ENCODE data around the gene BMF. TPM values are rescaled to one million over a fixed set of nuclear protein-coding genes. Genes with fewer than 3 reads are reported as not detected.

Gene BMF
- total and polyA plus RNA-seq, 2 experiments from 2014 or later, result 0.40 to 1.1 TPM

- Histone ChIP-seq H3K27ac (no peak overlapping the region), H3K4me3 (no peak overlapping the region), H3F3A (ENCODE audit: insufficient read depth) (peaks cover 32% of the 10 kb centered on the region), H3K4me2 (ENCODE audit: unreplicated experiment) (no peak overlapping the region), H3K27me3 (replicated peaks; ENCODE audit: insufficient read depth) (no peaks in the 10 kb centered on the region), H3K4me1 (ENCODE audit: insufficient read depth) (peaks cover 14% of the 10 kb centered on the region), H3K36me3 (ENCODE audit: low read depth) (no peaks in the 10 kb centered on the region), H3K79me2 (ENCODE audit: insufficient read depth) (no peaks in the 10 kb centered on the region), H2AFZ (peak overlapping the region; percentile 56; the same call in 1 of the 2 replicates), H3K9ac (no peak overlapping the region), H3K9me3 (ENCODE audit: low read depth) (no peaks in the 10 kb centered on the region), H4K20me1 (ENCODE audit: insufficient read depth) (no peaks in the 10 kb centered on the region), H3K9me2 (ENCODE audit: insufficient read depth) (no peaks in the 10 kb centered on the region)
- peak; percentile 88 for DNase-seq
- 7 to 8% methylated on average over 16 of the region's 16 CpGs for WGBS, 2 experiments (ENCODE audit: low coverage in 1 of 2, low lambda C conversion rate in 2 of 2, missing lambda C conversion rate in 2 of 2)
- TF ChIP-seq EZH2phosphoT487 (IDR thresholded peaks at IDR 0.05; ENCODE audit: insufficient read depth, low read depth) (no peak), EZH2 (IDR thresholded peaks at IDR 0.05; ENCODE audit: insufficient read depth, poor library complexity, severe bottlenecking) (no peak)
- in situ Hi-C loops (cut with MboI), result no loop called here
These were observed 3.7 kb downstream of the BMF start for GRCh38 chr15:40104865-40105516.

GRCh38 chr15:40104296-40104864, 4.3 kb downstream of the BMF start:
- H3K4me1 ChIP-seq (ENCODE audit: insufficient read depth), result peaks cover 20% of the 10 kb centered on the region
- H3K4me2 ChIP-seq (ENCODE audit: unreplicated experiment), result no peak overlapping the region
- no peak overlapping the region for H3K9ac ChIP-seq
- no peaks in the 10 kb centered on the region for H4K20me1 ChIP-seq (ENCODE audit: insufficient read depth)
- H2AFZ ChIP-seq, result no peak overlapping the region
- H3K9me3 ChIP-seq (ENCODE audit: low read depth), result no peaks in the 10 kb centered on the region
- H3K27me3 ChIP-seq (replicated peaks; ENCODE audit: insufficient read depth), result no peaks in the 10 kb centered on the region
- no peaks in the 10 kb centered on the region for H3K36me3 ChIP-seq (ENCODE audit: low read depth)
- 45 to 50% methylated on average over 8 of the region's 8 CpGs for WGBS, 2 experiments (ENCODE audit: low coverage in 1 of 2, low lambda C conversion rate in 2 of 2, missing lambda C conversion rate in 2 of 2)
- H3K27ac ChIP-seq, result peak overlapping the region; percentile 70; the same call in 1 of the 2 replicates
- DNase-seq, result no peak
- no peaks in the 10 kb centered on the region for H3K9me2 ChIP-seq (ENCODE audit: insufficient read depth)
- in situ Hi-C loops (cut with MboI), result no loop called here
- TF ChIP-seq EZH2 (IDR thresholded peaks at IDR 0.05; ENCODE audit: insufficient read depth, poor library complexity, severe bottlenecking) (no peak), EZH2phosphoT487 (IDR thresholded peaks at IDR 0.05; ENCODE audit: insufficient read depth, low read depth) (no peak)
- H3K4me3 ChIP-seq, result no peak overlapping the region
- no peaks in the 10 kb centered on the region for H3K79me2 ChIP-seq (ENCODE audit: insufficient read depth)
- H3F3A ChIP-seq (ENCODE audit: insufficient read depth), result peaks cover 38% of the 10 kb centered on the region

GRCh38 chr15:40103864-40104271, 4.8 kb downstream of the BMF start:
- H3K27ac ChIP-seq, result peak overlapping the region; percentile 70
- no peaks in the 10 kb centered on the region for H3K9me2 ChIP-seq (ENCODE audit: insufficient read depth)
- H3K4me2 ChIP-seq (ENCODE audit: unreplicated experiment), result peak overlapping the region; percentile 25
- H3K4me1 ChIP-seq (ENCODE audit: insufficient read depth), result peaks cover 26% of the 10 kb centered on the region
- H3K36me3 ChIP-seq (ENCODE audit: low read depth), result no peaks in the 10 kb centered on the region
- peak overlapping the region; percentile 65; the same call in 1 of the 2 replicates for H3K9ac ChIP-seq
- in situ Hi-C loops (cut with MboI), result no loop called here
- DNase-seq, result peak; percentile 60
- no peaks in the 10 kb centered on the region for H4K20me1 ChIP-seq (ENCODE audit: insufficient read depth)
- H2AFZ ChIP-seq, result no peak overlapping the region
- TF ChIP-seq EZH2 (IDR thresholded peaks at IDR 0.05; ENCODE audit: insufficient read depth, poor library complexity, severe bottlenecking) (no peak), EZH2phosphoT487 (IDR thresholded peaks at IDR 0.05; ENCODE audit: insufficient read depth, low read depth) (no peak)
- H3K4me3 ChIP-seq, result no peak overlapping the region
- WGBS, 2 experiments (ENCODE audit: low coverage in 1 of 2, low lambda C conversion rate in 2 of 2, missing lambda C conversion rate in 2 of 2), result 30 to 40% methylated on average over 7 of the region's 7 CpGs
- no peaks in the 10 kb centered on the region for H3K79me2 ChIP-seq (ENCODE audit: insufficient read depth)
- no peaks in the 10 kb centered on the region for H3K9me3 ChIP-seq (ENCODE audit: low read depth)
- no peaks in the 10 kb centered on the region for H3K27me3 ChIP-seq (replicated peaks; ENCODE audit: insufficient read depth)
- H3F3A ChIP-seq (ENCODE audit: insufficient read depth), result peaks cover 43% of the 10 kb centered on the region

DNA sequence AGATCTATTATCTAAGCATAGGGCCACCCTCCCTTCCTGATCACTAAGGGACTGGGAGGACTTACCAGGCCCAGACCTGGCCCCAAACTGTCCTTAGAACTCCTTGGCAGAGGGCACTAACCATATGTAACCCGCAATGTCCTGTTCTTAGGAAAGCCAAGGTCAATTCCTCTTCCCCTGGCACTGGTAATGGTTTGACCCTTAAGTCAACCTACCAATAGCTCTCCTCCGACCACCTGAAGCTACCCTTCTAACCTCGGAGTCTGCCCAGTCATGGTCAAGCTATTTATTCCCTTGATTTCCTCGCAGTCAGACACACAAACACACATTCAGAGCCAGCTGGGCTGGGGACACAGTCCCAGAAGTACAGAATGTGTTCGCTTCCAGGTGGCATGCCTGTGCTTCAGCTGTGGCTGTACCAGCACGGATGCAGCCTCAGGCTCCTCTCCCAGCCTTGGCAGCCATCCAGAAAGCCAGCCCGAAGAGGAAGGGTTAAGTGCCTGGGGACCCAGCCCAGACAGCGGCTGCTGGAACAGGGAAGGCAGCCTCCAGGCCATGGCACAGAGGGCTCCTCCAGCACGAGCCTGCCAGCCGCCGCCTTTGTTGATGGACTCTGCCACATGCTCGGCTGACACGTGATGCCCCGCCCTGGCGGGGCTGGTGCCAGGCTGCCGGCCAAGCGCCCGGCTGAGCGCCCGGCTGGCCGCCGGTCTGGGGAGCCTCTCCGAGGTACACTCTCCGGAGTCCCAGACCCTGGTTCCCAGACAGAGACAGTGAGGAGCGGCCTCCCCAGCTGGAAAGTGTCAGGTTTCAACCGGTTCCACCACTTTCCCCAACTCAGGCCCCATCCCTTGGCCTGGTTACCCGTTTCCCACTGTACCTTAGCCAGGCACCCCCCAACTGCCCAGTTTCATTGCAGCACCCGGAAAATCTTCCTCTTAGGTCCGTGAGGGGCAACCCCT, 5.5 kb downstream of the BMF start:
- H3K9me2 ChIP-seq (ENCODE audit: insufficient read depth), result no peaks in the 10 kb centered on the region
- H3K4me1 ChIP-seq (ENCODE audit: insufficient read depth), result peaks cover 32% of the 10 kb centered on the region
- H3K9ac ChIP-seq, result peak overlapping the region; percentile 65
- peak overlapping the region; percentile 25 for H3K4me2 ChIP-seq (ENCODE audit: unreplicated experiment)
- peak; percentile 88 for DNase-seq
- TF ChIP-seq EZH2 (IDR thresholded peaks at IDR 0.05; ENCODE audit: insufficient read depth, poor library complexity, severe bottlenecking) (no peak), EZH2phosphoT487 (IDR thresholded peaks at IDR 0.05; ENCODE audit: insufficient read depth, low read depth) (no peak)
- 6% methylated on average over 25 to 29 of the region's 29 CpGs for WGBS, 2 experiments (ENCODE audit: low coverage in 1 of 2, low lambda C conversion rate in 2 of 2, missing lambda C conversion rate in 2 of 2)
- H3K36me3 ChIP-seq (ENCODE audit: low read depth), result no peaks in the 10 kb centered on the region
- no peaks in the 10 kb centered on the region for H3K9me3 ChIP-seq (ENCODE audit: low read depth)
- peak overlapping the region; percentile 3 for H3K4me3 ChIP-seq
- in situ Hi-C loops (cut with MboI), result no loop called here
- H2AFZ ChIP-seq, result peak overlapping the region; percentile 11
- H3K27ac ChIP-seq, result peak overlapping the region; percentile 70
- H3K27me3 ChIP-seq (replicated peaks; ENCODE audit: insufficient read depth), result no peaks in the 10 kb centered on the region
- peaks cover 43% of the 10 kb centered on the region for H3F3A ChIP-seq (ENCODE audit: insufficient read depth)
- H3K79me2 ChIP-seq (ENCODE audit: insufficient read depth), result no peaks in the 10 kb centered on the region
- no peaks in the 10 kb centered on the region for H4K20me1 ChIP-seq (ENCODE audit: insufficient read depth)
